Activated T-helper 2 cell treated with anti-CD3 and anti-CD28 coated beads, Interferon-gamma antibody, Interleukin-2, Interleukin-4, amounts not matched to agents 10 μg/mL and 5 μg/mL and 100 μg/mL, durations not matched to agents 14 hours and 24 hours and 36 hours (primary cell): Measurements from ENCODE around the gene CPA2. TPM values are rescaled to one million over a fixed set of nuclear protein-coding genes. Genes with fewer than 3 reads are reported as not detected.

Experiments used
- DNase-seq: peaks from one replicate; pipeline ENCODE4 v3.0.0; 2021; ENCODE audit warnings: low spot score
- H3K27ac Mint-ChIP-seq: one replicate; pipeline ENCODE4 v1.8.0; 2021; ENCODE audit warnings: mixed read lengths
- H3K27me3 Mint-ChIP-seq: one replicate; pipeline ENCODE4 v1.8.0; 2021; ENCODE audit warnings: low read depth, mixed read lengths
- H3K36me3 Mint-ChIP-seq: one replicate; pipeline ENCODE4 v1.8.0; 2021; ENCODE audit warnings: low read depth, mixed read lengths
- H3K4me1 Mint-ChIP-seq: one replicate; pipeline ENCODE4 v1.8.0; 2021; ENCODE audit warnings: low read depth, mixed read lengths
- H3K4me3 Mint-ChIP-seq: one replicate; pipeline ENCODE4 v1.8.0; 2021; ENCODE audit warnings: low read depth, mild to moderate bottlenecking, moderate library complexity, mixed read lengths
- H3K9me3 Mint-ChIP-seq: one replicate; pipeline ENCODE4 v1.8.0; 2021; ENCODE audit warnings: mixed read lengths
- intact Hi-C: fragments of 100-400 bp; cut with micrococcal nuclease; formaldehyde crosslinking; loops from one replicate; pipeline ENCODE4 v1.15.1; 2023
- total RNA-seq: library from RNA; stranded (reverse); gene quantifications from 2 replicates; pipeline ENCODE4 v1.2.3, GENCODE V29; 2022

The CPA2 gene
- total RNA-seq, 1 donor from 2014 or later = 0.14 TPM

DNA sequence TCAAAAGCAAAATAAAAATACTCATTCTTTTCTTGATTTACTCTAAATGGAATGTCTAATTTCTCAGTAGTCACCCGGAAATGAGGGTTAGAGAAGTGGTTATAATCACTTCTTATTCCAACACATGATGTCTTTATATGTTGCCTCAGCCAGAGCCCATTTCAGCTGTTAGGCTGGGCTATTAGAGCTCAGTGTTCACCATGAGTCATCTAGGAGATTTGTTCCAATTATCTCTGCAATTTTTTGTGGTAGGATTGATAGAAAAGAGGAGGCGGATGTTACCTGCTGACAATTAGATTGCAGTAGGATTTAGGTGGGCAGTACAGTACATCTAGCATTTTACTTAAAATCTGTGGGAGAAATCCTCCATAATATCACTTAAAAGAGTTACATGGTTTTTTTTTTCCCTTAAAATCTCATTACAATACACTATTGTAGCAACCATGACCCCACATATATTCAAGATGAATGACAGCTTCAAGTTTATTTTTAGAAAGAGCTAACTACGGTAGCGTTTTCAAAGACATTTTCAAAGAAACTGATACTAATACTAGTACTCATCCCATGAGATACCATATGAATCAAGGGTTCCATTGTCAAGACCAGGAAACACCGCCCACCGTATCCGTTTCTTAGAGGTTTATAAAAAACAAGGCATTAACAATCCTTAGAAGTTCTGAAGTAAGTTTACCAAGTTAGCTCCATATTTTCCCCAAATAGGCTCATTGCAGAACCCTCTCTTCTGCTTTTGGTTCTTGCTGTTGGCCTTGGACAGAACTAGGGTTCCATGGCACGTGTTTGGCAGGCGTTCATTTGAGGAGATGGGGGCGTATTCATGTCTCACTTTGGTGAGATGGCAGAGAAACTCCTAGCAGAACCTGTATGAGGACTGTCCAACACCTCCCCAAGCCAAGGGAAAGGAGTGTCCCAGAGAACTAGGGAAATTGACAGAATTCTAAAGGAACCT lies 10.4 kb downstream of the CPA2 start:
- no peak for DNase-seq
- peaks cover 21% of the 10 kb centered on the region for H3K4me1 Mint-ChIP-seq
- H3K27ac Mint-ChIP-seq = peak overlapping the region; percentile 83
- peak overlapping the region; percentile 7 for H3K4me3 Mint-ChIP-seq
- H3K36me3 Mint-ChIP-seq = no peaks in the 10 kb centered on the region
- intact Hi-C loops = loop anchor here (2.0 to 10.0 kb wide), 4 partner anchors 35 to 202 kb away; partner anchors contain the start of gene KLHDC10
- H3K9me3 Mint-ChIP-seq = no peaks in the 10 kb centered on the region
- peaks cover 3% of the 10 kb centered on the region for H3K27me3 Mint-ChIP-seq

GRCh38 chr7:130277763-130278643 lies 11.3 kb downstream of the CPA2 start:
- intact Hi-C loops = loop anchor here (2.0 to 10.0 kb wide), 4 partner anchors 36 to 203 kb away; partner anchors contain the start of gene KLHDC10
- no peaks in the 10 kb centered on the region for H3K9me3 Mint-ChIP-seq
- H3K27me3 Mint-ChIP-seq = peaks cover 3% of the 10 kb centered on the region
- DNase-seq = no peak
- no peaks in the 10 kb centered on the region for H3K36me3 Mint-ChIP-seq
- H3K27ac Mint-ChIP-seq = peak overlapping the region; percentile 63
- H3K4me3 Mint-ChIP-seq = no peak overlapping the region
- H3K4me1 Mint-ChIP-seq = peaks cover 21% of the 10 kb centered on the region

GRCh38 chr7:130278860-130279259 lies 12.2 kb downstream of the CPA2 start:
- H3K36me3 Mint-ChIP-seq = no peaks in the 10 kb centered on the region
- no peak overlapping the region for H3K4me3 Mint-ChIP-seq
- no peaks in the 10 kb centered on the region for H3K9me3 Mint-ChIP-seq
- H3K27ac Mint-ChIP-seq = no peak overlapping the region
- H3K4me1 Mint-ChIP-seq = peaks cover 19% of the 10 kb centered on the region
- intact Hi-C loops = loop anchor here (5.0 to 10.0 kb wide), 3 partner anchors 37 to 204 kb away; partner anchors contain the start of gene KLHDC10
- peaks cover 4% of the 10 kb centered on the region for H3K27me3 Mint-ChIP-seq
- DNase-seq = no peak

- Mint-ChIP-seq H3K9me3 (no peaks in the 10 kb centered on the region), H3K27ac (no peak overlapping the region)
Observed at GRCh38 chr7:130279286-130279685, 12.6 kb downstream of the CPA2 start.

DNA sequence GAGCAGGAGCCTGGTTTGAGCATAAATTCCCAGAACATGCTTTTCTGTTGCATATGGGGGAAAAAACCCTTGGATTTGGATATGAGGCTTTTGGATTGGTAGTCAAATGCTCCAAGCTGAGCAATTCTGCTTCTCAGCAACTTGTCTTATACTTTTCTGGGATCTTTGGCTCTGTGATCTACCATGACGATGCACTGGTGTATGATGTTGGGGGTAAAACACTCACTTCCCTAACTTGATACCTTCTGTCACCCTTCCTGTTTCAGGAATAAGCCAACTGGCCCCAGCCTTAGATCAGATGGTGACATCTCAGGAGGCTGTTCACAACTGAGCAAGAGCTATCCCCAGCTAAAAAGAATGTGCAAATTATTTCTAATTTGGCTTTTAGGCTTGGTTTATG lies 13.2 kb downstream of the CPA2 start:
- intact Hi-C loops = loop anchor here (5.0 to 10.0 kb wide), 3 partner anchors 38 to 205 kb away; partner anchors contain the start of gene KLHDC10
- no peaks in the 10 kb centered on the region for H3K36me3 Mint-ChIP-seq
- H3K27me3 Mint-ChIP-seq = peaks cover 1% of the 10 kb centered on the region
- no peaks in the 10 kb centered on the region for H3K9me3 Mint-ChIP-seq
- H3K4me1 Mint-ChIP-seq = peaks cover 19% of the 10 kb centered on the region
- DNase-seq = no peak
- no peak overlapping the region for H3K4me3 Mint-ChIP-seq
- H3K27ac Mint-ChIP-seq = no peak overlapping the region

More at GRCh38 chr7:130279286-130279685, 12.6 kb downstream of the CPA2 start:
- Mint-ChIP-seq H3K36me3 (no peaks in the 10 kb centered on the region), H3K4me1 (peaks cover 19% of the 10 kb centered on the region), H3K4me3 (no peak overlapping the region), H3K27me3 (peaks cover 4% of the 10 kb centered on the region)
- no peak for DNase-seq
- intact Hi-C loops = loop anchor here (5.0 to 10.0 kb wide), 3 partner anchors 37 to 204 kb away; partner anchors contain the start of gene KLHDC10

DNA sequence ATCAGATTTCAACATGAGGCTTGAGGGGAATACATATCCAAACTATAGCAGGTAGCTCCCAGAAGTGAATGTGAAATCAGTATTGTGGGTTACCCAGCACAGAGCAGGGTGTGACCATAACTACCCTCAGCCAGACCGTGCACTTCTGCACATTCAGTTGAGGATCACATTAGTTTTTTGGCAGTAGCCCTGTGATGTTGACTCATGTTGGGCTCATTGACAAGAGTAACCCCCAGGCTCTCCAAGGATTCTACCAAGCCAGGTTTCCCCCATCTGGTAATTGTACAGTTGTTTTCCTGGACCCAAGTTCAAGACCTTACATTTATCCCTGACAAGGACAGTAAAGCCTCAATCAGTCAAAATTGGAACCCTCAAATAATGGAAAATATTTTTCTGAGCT lies 14.6 kb downstream of the CPA2 start:
- Mint-ChIP-seq H3K4me1 (peaks cover 16% of the 10 kb centered on the region), H3K27me3 (peaks cover 1% of the 10 kb centered on the region), H3K27ac (no peak overlapping the region), H3K4me3 (no peak overlapping the region), H3K36me3 (no peaks in the 10 kb centered on the region), H3K9me3 (no peaks in the 10 kb centered on the region)
- no peak for DNase-seq
- intact Hi-C loops = no loop called here

GRCh38 chr7:130286881-130287280 lies 20.2 kb downstream of the CPA2 start:
- Mint-ChIP-seq H3K36me3 (no peaks in the 10 kb centered on the region), H3K27me3 (peaks cover 1% of the 10 kb centered on the region), H3K9me3 (no peaks in the 10 kb centered on the region), H3K4me1 (no peaks in the 10 kb centered on the region), H3K27ac (no peak overlapping the region), H3K4me3 (no peak overlapping the region)
- DNase-seq = no peak
- intact Hi-C loops = no loop called here

DNA sequence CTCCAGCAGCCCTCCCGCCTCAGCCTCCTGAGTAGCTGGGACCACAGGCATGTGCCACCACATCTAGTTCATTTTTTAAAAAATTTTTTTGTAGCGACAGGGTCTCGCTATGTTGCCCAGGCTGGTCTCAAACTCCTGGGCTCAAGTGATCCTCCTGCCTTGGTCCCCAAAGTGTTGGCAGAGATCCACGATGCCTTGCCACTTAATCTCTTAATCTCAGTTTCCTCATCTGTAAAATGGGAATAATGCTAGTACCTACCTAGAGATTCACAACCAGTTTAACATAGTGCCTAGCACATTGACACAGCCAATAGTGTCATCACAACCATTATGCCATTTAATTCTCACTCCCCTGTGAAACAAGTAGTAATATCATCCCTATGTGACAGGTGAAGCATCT lies 21.5 kb downstream of the CPA2 start:
- Mint-ChIP-seq H3K4me3 (no peak overlapping the region), H3K27ac (no peak overlapping the region), H3K27me3 (peaks cover 1% of the 10 kb centered on the region), H3K36me3 (no peaks in the 10 kb centered on the region), H3K9me3 (no peaks in the 10 kb centered on the region), H3K4me1 (no peaks in the 10 kb centered on the region)
- no peak for DNase-seq
- intact Hi-C loops = no loop called here

DNA sequence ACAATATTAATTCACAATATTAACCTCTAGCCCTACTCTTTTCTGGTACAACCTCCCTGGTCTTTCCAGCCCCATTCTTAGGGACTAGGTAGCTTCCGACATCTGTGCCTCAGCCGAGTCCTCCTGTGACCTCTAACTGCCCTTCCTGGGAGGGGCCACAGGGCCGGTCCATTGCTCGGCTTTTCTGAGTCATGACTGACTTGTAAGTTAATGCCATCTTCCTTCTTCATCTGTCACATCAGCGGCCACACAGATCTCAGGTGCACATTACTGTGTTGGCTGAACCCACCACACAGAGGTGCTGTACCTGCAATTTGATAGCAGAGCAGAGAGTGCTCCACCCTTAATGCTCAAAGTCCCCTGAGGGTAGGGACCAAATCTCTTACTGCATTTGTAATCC lies 22.2 kb downstream of the CPA2 start:
- no peak for DNase-seq
- Mint-ChIP-seq H3K4me1 (no peaks in the 10 kb centered on the region), H3K27me3 (no peaks in the 10 kb centered on the region), H3K36me3 (no peaks in the 10 kb centered on the region), H3K4me3 (no peak overlapping the region), H3K9me3 (peaks cover 3% of the 10 kb centered on the region), H3K27ac (no peak overlapping the region)
- intact Hi-C loops = no loop called here

DNA sequence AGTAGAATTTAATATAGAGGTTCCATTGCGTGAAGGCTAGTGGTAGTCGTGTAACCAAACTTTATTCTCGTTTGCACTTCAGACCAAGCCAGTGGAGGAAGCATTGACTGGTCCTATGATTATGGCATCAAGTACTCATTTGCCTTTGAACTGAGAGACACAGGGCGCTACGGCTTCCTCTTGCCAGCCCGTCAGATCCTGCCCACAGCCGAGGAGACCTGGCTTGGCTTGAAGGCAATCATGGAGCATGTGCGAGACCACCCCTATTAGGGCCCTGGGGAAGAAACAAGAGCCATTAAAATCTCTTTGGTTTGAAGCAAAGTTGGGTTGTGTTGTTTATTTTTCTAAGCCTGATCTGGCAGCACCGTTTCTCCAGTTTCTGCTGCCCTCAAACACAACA lies 22.8 kb downstream of the CPA2 start:
- no peaks in the 10 kb centered on the region for H3K4me1 Mint-ChIP-seq
- no peak for DNase-seq
- H3K27ac Mint-ChIP-seq = no peak overlapping the region
- peaks cover 7% of the 10 kb centered on the region for H3K9me3 Mint-ChIP-seq
- intact Hi-C loops = no loop called here
- H3K36me3 Mint-ChIP-seq = no peaks in the 10 kb centered on the region
- no peaks in the 10 kb centered on the region for H3K27me3 Mint-ChIP-seq
- no peak overlapping the region for H3K4me3 Mint-ChIP-seq

GRCh38 chr7:130290745-130291144 lies 24.1 kb downstream of the CPA2 start:
- no peak for DNase-seq
- H3K4me1 Mint-ChIP-seq = no peaks in the 10 kb centered on the region
- intact Hi-C loops = no loop called here
- H3K9me3 Mint-ChIP-seq = peaks cover 7% of the 10 kb centered on the region
- H3K27ac Mint-ChIP-seq = no peak overlapping the region
- no peaks in the 10 kb centered on the region for H3K27me3 Mint-ChIP-seq
- H3K36me3 Mint-ChIP-seq = no peaks in the 10 kb centered on the region
- H3K4me3 Mint-ChIP-seq = no peak overlapping the region

DNA sequence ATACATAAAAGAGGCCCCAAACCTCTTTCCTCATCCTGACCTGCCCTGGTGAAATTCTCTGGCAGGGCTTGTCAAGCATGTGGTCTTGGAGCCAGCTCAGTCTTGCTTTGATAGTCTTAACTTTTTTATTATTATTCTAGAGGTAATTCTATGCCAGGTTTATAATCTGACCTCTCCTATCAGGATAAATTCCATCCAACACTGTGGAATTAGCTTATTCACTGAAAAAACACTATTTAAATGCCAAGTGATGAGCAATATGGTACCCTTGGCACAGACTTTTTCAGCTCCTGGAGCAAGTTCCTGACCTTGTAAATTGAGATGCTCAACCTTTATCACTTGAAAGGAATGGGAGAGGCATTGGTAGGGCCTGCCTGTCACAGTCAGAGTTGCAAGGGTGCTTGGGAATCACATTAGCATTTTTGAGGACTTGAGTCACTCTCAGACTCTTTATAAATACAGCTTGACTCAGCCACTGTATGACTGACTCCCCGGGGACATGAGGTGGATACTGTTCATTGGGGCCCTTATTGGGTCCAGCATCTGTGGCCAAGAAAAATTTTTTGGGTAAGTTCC lies 26.1 kb downstream of the CPA2 start, which contains the start of gene CPA4:
TSS of gene CPA4 (plus strand) at position 480 of the 576 bp plus-strand sequence. CDS start at position 500, 20 bp downstream.
- Mint-ChIP-seq H3K4me3 (no peak within 1 kb of the TSS), H3K27me3 (no peaks in the 10 kb centered on the region), H3K36me3 (no peaks in the 10 kb centered on the region), H3K27ac (no peak within 1 kb of the TSS), H3K9me3 (peaks cover 7% of the 10 kb centered on the region), H3K4me1 (no peaks in the 10 kb centered on the region)
- DNase-seq = no peak
- intact Hi-C loops = no loop called here
